BJ (cell line): ENCODE measurements around the gene GTF2H2C. TPM values are rescaled to one million over a fixed set of nuclear protein-coding genes. Genes with fewer than 3 reads are reported as not detected.
"Not testable (repeated sequence)": the region's sequence is repeated elsewhere in the genome, so short reads cannot be mapped to it uniquely, and the experiment has no call there.

ENCODE experiments used
- CTCF ChIA-PET: fragments of 350-600 bp; formaldehyde crosslinking; extraction: SDS; loops from one replicate; lab custom pipeline; 2021; ENCODE audit warnings: antibody characterized with exemption, inconsistent platforms; lab: Yijun Ruan, JAX
- POLR2A ChIA-PET: fragments of 300-600 bp; sonication (Branson Sonifier 250); formaldehyde crosslinking; extraction: SDS; loops from one replicate; lab custom pipeline; 2021; ENCODE audit warnings: antibody characterized with exemption; lab: Charles Lee
- DNase-seq: peaks from one replicate; pipeline ENCODE4 v3.0.0-alpha.2; 2011; ENCODE audit warnings: low read depth
- H3K27me3 ChIP-seq: 2 replicates; pipeline ENCODE4 v1.6.0; 2011; ENCODE audit warnings: low read length; ENCODE audit not compliant: control insufficient read depth, insufficient read depth
- H3K36me3 ChIP-seq: 2 replicates; pipeline ENCODE4 v1.5.1; 2011; ENCODE audit warnings: low read length; ENCODE audit not compliant: control insufficient read depth, insufficient read depth
- H3K4me3 ChIP-seq: 2 replicates; pipeline ENCODE4 v1.5.1; 2011; ENCODE audit warnings: low read depth, mild to moderate bottlenecking, control low read depth, low read length
- polyA plus RNA-seq: library from polyadenylated mRNA; depleted of rRNA; stranded (reverse); fragments of >200 nt; gene quantifications from 2 replicates; pipeline ENCODE4 v1.2.3, GENCODE V29; 2011

Gene GTF2H2C
- polyA plus RNA-seq, 1 experiment = 9.9 TPM

DNA sequence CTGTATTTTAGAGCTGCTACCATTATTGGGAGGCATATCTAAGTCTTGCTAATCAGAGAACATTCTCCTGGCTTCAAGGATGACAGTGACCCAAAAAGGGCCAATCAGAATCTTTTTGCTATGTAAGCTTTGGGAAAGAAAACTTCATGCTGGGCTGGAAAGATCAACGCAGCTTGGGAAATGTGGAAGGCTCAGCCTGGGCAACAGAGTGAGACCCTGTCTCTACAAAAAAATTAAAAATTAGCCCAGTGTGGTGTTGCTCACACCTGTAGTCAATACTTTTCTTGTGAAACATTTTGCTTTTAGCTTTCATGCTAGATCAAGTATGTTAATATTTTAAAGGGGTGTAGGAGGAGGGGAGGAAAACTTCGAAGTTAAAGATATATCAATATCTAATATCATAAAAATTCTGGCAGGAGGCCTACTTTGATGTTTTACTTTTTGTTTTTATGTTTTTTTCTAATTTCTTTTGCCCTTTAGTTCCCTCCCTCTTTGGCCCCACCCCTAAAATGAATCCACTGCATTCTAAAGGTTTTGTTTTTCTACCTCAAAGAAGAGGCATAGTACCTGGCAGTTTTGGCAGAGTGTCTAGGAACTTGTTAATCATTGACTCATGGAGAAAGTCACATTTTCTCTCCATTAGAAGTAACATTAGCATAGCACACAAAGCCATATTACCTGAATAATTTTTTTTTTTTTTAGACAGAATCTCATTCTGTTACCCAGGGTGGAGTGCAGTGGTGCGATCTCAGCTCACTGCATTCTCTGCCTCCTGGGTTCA is 17.0 kb upstream of the GTF2H2C start:
- H3K36me3 ChIP-seq, CTCF ChIA-PET, H3K27me3 ChIP-seq, H3K4me3 ChIP-seq, POLR2A ChIA-PET, DNase-seq: not testable (repeated sequence)

DNA sequence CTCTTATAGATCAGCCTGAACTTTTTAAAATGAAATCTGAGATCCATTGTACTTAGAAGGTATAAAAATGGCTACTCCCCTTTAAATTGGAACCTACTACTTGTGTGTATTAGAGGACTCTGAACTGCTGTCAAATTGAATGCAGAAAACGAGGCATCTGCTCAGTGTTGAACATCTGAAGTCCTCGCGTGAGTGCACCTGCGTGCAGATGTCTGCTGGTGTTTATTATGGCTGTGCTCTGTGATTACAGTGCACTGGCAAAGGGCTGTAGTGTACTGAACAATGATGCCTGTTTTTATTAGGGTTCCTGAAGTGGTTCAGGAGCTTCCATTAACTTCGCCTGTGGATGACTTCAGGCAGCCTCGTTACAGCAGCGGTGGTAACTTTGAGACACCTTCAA is 15.4 kb upstream of the GTF2H2C start:
- DNase-seq, H3K27me3 ChIP-seq, H3K36me3 ChIP-seq, POLR2A ChIA-PET, CTCF ChIA-PET, H3K4me3 ChIP-seq: not testable (repeated sequence)

DNA sequence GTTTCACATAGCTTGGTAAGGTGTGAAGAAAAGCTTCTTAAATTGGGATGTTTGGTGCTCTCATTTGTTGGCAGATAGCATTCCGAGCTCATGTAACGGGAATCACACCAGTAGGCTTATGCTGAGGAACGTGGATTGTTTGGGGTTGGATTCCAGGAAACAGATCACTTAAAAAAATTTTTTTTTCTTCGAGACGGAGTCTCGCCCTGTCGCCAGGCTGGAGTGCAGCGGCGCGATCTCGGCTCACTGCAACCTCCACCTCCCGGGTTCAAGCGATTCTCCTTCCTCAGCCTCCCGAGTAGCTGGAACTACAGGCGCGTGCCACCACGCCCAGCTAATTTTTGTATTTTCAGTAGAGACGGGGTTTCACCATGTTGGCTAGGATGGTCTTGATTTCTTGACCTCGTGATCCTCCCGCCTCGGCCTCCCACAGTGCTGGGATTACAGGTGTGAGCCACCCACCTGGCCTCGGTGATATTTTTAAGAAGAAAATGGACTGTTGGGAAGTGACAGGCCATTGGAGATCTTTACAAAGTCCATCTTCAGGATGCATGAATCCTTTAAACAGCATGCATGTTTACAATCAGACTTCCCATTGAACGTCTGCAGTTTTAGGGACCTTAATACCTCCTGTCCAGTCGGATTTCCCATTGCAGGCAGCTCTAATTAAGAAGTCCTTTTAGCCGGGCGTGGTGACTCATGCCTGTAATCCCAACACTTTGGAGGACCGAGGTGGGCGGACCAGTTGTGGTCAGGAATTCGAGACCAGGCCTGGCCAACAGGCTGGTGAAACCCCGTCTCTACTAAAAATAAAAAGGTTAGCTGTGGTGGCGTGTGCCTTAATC is 818 bp downstream of the GTF2H2C start:
- H3K36me3 ChIP-seq, CTCF ChIA-PET, POLR2A ChIA-PET, H3K27me3 ChIP-seq, DNase-seq: not testable (repeated sequence)
- H3K4me3 ChIP-seq = peak overlapping the region; percentile 31

DNA sequence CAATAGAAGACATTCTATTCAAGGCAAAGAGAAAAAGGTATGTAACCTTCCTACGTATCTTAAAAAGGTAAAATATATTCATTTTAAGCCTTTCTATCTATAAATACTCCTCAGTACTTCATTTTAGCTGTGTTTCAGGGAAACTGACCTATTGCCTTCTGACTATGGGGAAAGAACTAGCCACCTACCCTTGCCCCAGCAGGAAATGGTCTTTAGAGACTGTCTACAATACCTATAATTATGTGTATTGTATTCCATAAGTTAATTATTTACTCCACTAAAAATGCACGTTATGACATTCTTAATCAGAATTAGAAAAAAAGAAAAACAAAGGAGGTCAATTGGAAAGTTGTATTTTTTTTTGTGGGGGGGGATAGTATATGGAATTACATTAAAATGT is 6.2 kb downstream of the GTF2H2C start:
- H3K36me3 ChIP-seq, H3K27me3 ChIP-seq, H3K4me3 ChIP-seq, POLR2A ChIA-PET, DNase-seq, CTCF ChIA-PET: not testable (repeated sequence)

GRCh38 chr5:69568072-69568471 is 8.1 kb downstream of the GTF2H2C start:
- H3K36me3 ChIP-seq, CTCF ChIA-PET: not testable (repeated sequence)

GRCh38 chr5:69583356-69583755 is 23.4 kb downstream of the GTF2H2C start:
- H3K4me3 ChIP-seq, CTCF ChIA-PET, H3K36me3 ChIP-seq, POLR2A ChIA-PET, DNase-seq, H3K27me3 ChIP-seq: not testable (repeated sequence)

More at GRCh38 chr5:69568072-69568471, 8.1 kb downstream of the GTF2H2C start:
- POLR2A ChIA-PET, DNase-seq, H3K27me3 ChIP-seq, H3K4me3 ChIP-seq: not testable (repeated sequence)

GRCh38 chr5:69596114-69596840 is 36.3 kb downstream of the GTF2H2C start:
- H3K4me3 ChIP-seq, H3K36me3 ChIP-seq, CTCF ChIA-PET, POLR2A ChIA-PET, H3K27me3 ChIP-seq, DNase-seq: not testable (repeated sequence)

DNA sequence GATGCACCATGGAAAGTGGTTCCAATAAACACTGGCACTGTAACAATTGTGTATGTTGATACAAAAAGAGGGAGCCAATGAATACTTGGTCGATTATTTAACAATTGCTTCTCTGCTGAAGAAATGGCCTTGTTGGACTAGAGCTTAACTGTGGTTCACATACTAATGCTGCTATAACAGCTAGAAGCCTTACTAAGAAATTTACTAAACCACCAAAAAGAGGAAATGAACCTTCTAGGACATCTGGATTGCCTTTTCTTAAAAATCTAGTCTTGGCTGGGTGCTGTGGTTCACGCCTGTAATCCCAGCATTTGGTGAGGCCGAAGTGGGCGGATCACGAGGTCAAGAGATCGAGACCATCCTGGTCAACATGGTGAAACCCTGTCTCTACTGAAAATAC is 42.0 kb downstream of the GTF2H2C start:
- CTCF ChIA-PET, H3K4me3 ChIP-seq, H3K27me3 ChIP-seq, H3K36me3 ChIP-seq, DNase-seq, POLR2A ChIA-PET: not testable (repeated sequence)

GRCh38 chr5:69606839-69607238 is 46.8 kb downstream of the GTF2H2C start:
- H3K36me3 ChIP-seq, POLR2A ChIA-PET, DNase-seq, CTCF ChIA-PET, H3K4me3 ChIP-seq, H3K27me3 ChIP-seq: not testable (repeated sequence)

- DNase-seq, CTCF ChIA-PET, H3K27me3 ChIP-seq, POLR2A ChIA-PET, H3K4me3 ChIP-seq, H3K36me3 ChIP-seq: not testable (repeated sequence)
Measured at GRCh38 chr5:69607750-69608149, 47.8 kb downstream of the GTF2H2C start.

DNA sequence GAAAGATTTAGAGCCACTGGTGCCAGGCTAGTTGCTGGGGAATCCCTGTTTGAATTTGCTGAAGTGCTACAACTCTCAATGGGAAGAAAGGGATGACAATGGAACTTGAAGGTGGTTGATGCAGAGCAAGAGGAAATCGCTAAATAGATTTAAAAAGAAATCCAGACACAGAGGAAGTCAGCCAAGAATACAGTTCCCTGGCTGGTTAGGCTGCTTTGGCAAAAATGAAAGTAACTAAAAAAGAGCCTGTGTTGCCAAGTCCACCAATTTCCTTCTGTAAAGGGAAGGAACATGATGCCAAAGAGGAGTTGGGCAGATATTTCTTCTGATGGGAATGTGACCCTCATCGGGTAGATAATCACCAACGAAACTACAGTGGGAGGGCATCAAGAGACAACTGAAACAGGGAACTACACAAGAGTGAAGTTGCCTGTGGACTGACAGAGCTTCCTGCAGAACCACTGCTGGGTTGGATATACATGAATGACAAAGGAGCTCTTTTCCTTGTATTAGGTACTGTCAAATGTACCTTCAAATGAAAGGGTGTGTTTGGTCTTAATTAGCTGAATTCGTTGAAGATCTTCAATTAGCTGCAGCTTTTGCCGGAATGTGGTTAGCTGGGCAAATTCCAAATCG is 49.0 kb downstream of the GTF2H2C start:
- POLR2A ChIA-PET, H3K36me3 ChIP-seq, CTCF ChIA-PET, H3K27me3 ChIP-seq, H3K4me3 ChIP-seq, DNase-seq: not testable (repeated sequence)

GRCh38 chr5:69614843-69615242 is 54.9 kb downstream of the GTF2H2C start:
- H3K4me3 ChIP-seq, H3K36me3 ChIP-seq, POLR2A ChIA-PET, H3K27me3 ChIP-seq, DNase-seq, CTCF ChIA-PET: not testable (repeated sequence)
